ENCODE data around the gene SKP2. TPM values are rescaled to one million over a fixed set of nuclear protein-coding genes. Genes with fewer than 3 reads are reported as not detected.
A peak's percentile ranks its signal among the peaks of the same experiment; 100 is the strongest.

Gene SKP2
- total and polyA plus RNA-seq, 2 donors from 2014 or later: 3.4 to 10.9 TPM

DNA sequence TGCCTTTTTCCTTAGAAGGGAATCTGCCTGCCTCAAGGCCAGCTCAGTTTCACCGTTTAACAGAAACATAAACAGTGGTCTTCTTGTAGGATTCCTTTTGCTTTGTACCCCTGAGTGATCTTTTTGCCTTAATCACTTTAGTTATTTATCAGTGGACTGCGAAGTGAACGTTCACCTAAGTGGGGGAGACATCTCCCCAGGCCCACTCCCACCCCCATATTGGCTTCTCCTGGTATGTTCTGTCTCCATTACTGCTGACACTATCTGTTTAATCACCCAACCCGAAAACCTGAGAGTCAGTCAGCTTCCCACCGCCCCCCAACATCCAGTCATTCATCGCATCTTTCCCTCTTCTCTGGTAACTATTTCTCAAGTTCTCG is 1.4 kb downstream of the SKP2 start:
- Histone ChIP-seq H3K9me3 (ENCODE audit: control insufficient read depth in 2 of 3, insufficient read depth in 1 of 3, low read length in 3 of 3) (no peaks in the 10 kb centered on the region), H3K4me1 (ENCODE audit: control insufficient read depth in 2 of 3, insufficient read depth in 2 of 3, low read depth in 1 of 3, low read length in 3 of 3) (peaks cover 2 to 10% (median 7%) of the 10 kb centered on the region in 3 donors), H3K36me3 (ENCODE audit: control insufficient read depth in 2 of 3, insufficient read depth in 3 of 3, low read length in 3 of 3) (peaks cover 0 to 2% (median 0%) of the 10 kb centered on the region in 3 donors), H3K4me3 (ENCODE audit: low read length in 3 of 3) (no peak overlapping the region), H3K27ac (ENCODE audit: low read depth in 2 of 2, low read length in 2 of 2) (no peak overlapping the region), H3K27me3 (ENCODE audit: control insufficient read depth, insufficient read depth, low read length) (no peaks in the 10 kb centered on the region), H3K9ac (ENCODE audit: low read length in 3 of 3) (peak overlapping the region in 1 of 3 donors; percentile 17)
- DNase-seq (no peak), FAIRE-seq (no peak)
- intact Hi-C loops (cut with DNase I): no loop called here
- no peak for TF ChIP-seq CTCF (IDR thresholded peaks at IDR 0.05; ENCODE audit: borderline replicate concordance, extremely low read depth, insufficient read depth)

DNA sequence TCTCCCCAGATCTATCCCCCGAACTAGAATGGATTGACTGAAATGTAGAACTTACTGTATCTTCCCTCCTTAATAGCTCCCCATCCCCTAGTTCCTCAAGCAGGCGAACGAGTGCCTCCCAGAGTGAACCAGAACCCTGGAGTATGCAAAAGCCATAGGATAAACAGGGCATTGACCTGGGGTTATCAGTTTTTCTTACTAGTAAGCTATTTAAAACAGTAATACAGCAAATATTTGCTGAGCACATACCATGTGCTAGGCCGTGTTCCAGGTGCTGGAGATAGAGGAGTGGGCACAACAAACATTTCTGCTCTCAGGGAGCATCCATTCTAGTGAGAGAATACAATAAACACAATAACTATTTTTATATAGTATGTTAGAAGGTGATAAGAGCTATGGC is 1.8 kb downstream of the SKP2 start:
- DNase-seq: no peak
- TF ChIP-seq CTCF (IDR thresholded peaks at IDR 0.05; ENCODE audit: borderline replicate concordance, extremely low read depth, insufficient read depth): no peak
- Histone ChIP-seq H3K4me3 (ENCODE audit: low read length in 3 of 3) (no peak overlapping the region), H3K9me3 (ENCODE audit: control insufficient read depth in 2 of 3, insufficient read depth in 1 of 3, low read length in 3 of 3) (no peaks in the 10 kb centered on the region), H3K9ac (ENCODE audit: low read length in 3 of 3) (peak overlapping the region in 1 of 3 donors; percentile 20), H3K27ac (ENCODE audit: low read depth in 2 of 2, low read length in 2 of 2) (no peak overlapping the region), H3K36me3 (ENCODE audit: control insufficient read depth in 2 of 3, insufficient read depth in 3 of 3, low read length in 3 of 3) (peaks cover 0 to 2% (median 0%) of the 10 kb centered on the region in 3 donors), H3K4me1 (ENCODE audit: control insufficient read depth in 2 of 3, insufficient read depth in 2 of 3, low read depth in 1 of 3, low read length in 3 of 3) (peaks cover 2 to 10% (median 7%) of the 10 kb centered on the region in 3 donors), H3K27me3 (ENCODE audit: control insufficient read depth, insufficient read depth, low read length) (no peaks in the 10 kb centered on the region)
- FAIRE-seq: no peak
- intact Hi-C loops (cut with DNase I): no loop called here

DNA sequence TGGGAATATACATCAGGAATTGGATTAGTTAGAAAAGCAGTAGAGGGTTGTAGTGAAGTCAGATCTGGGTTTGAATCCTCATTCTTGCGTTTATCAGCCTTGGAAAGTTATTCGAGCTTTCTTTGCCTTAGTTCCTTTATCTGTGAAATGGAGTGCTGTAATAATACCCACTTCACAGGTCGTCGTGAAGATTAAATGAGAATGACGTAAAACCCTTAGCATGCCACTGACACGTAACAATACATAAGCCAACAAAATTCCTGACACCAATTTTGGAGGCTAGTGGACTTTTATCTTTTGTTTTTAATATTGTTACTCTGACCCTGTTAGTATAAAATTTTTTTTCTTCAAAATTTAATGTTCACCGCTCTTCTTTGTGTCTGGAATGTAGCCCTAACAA is 3.4 kb downstream of the SKP2 start:
- FAIRE-seq: no peak
- intact Hi-C loops (cut with DNase I): no loop called here

More for the DNA sequence above, 3.4 kb downstream of the SKP2 start:
- no peak for TF ChIP-seq CTCF (IDR thresholded peaks at IDR 0.05; ENCODE audit: borderline replicate concordance, extremely low read depth, insufficient read depth)
- Histone ChIP-seq H3K9ac (ENCODE audit: low read length in 3 of 3) (no peak overlapping the region), H3K27ac (ENCODE audit: low read depth in 2 of 2, low read length in 2 of 2) (no peak overlapping the region), H3K27me3 (ENCODE audit: control insufficient read depth, insufficient read depth, low read length) (no peaks in the 10 kb centered on the region), H3K4me3 (ENCODE audit: low read length in 3 of 3) (no peak overlapping the region), H3K36me3 (ENCODE audit: control insufficient read depth in 2 of 3, insufficient read depth in 3 of 3, low read length in 3 of 3) (peaks cover 0 to 4% (median 2%) of the 10 kb centered on the region in 3 donors), H3K4me1 (ENCODE audit: control insufficient read depth in 2 of 3, insufficient read depth in 2 of 3, low read depth in 1 of 3, low read length in 3 of 3) (peaks cover 2 to 7% (median 7%) of the 10 kb centered on the region in 3 donors), H3K9me3 (ENCODE audit: control insufficient read depth in 2 of 3, insufficient read depth in 1 of 3, low read length in 3 of 3) (no peaks in the 10 kb centered on the region)
- no peak for DNase-seq

Data from kidney (tissue), 14 donors.